ENCODE results near the gene IGSF21. TPM values are rescaled to one million over a fixed set of nuclear protein-coding genes. Genes with fewer than 3 reads are reported as not detected.

The IGSF21 gene
- total and polyA plus RNA-seq, 2 donors (not counting 1 experiment from before 2014, with no cell fraction given): not detected

GRCh38 chr1:18154430-18155194 lies 47.0 kb downstream of the IGSF21 start:
- no peak overlapping the region for H2AFZ ChIP-seq (ENCODE audit: insufficient read depth, low read depth, low read length, poor library complexity, severe bottlenecking)
- H3K36me3 ChIP-seq (replicated peaks in 1 of 2; ENCODE audit: control extremely low read depth in 1 of 2, control insufficient read depth in 1 of 2, extremely low read depth in 1 of 2, insufficient read depth in 2 of 2, low read length in 1 of 2): no peaks in the 10 kb centered on the region
- no peak overlapping the region for H3K4me3 ChIP-seq (ENCODE audit: control extremely low read depth in 1 of 5, extremely low read depth in 1 of 5, insufficient read depth in 1 of 5, low read depth in 2 of 5, low read length in 4 of 5)
- Mint-ChIP-seq H3K9me3 (ENCODE audit: insufficient read depth) (no peaks in the 10 kb centered on the region), H3K27ac (no peak overlapping the region), H3K4me3 (no peak overlapping the region), H3K4me1 (no peaks in the 10 kb centered on the region), H3K27me3 (peaks cover 9% of the 10 kb centered on the region)
- peaks cover 0 to 8% (median 0%) of the 10 kb centered on the region in 3 donors for H3K9me3 ChIP-seq (ENCODE audit: control extremely low read depth in 1 of 3, control insufficient read depth in 2 of 3, insufficient read depth in 1 of 3, low read length in 2 of 3)
- POLR2A ChIA-PET: no interaction called here
- no peak overlapping the region for H3K27ac ChIP-seq (ENCODE audit: low read length in 2 of 2)
- ATAC-seq (ENCODE audit: low read depth) (no peak), DNase-seq (no peak)
- intact Hi-C loops (cut with micrococcal nuclease): no loop called here
- TF ChIP-seq, protein P1, sequence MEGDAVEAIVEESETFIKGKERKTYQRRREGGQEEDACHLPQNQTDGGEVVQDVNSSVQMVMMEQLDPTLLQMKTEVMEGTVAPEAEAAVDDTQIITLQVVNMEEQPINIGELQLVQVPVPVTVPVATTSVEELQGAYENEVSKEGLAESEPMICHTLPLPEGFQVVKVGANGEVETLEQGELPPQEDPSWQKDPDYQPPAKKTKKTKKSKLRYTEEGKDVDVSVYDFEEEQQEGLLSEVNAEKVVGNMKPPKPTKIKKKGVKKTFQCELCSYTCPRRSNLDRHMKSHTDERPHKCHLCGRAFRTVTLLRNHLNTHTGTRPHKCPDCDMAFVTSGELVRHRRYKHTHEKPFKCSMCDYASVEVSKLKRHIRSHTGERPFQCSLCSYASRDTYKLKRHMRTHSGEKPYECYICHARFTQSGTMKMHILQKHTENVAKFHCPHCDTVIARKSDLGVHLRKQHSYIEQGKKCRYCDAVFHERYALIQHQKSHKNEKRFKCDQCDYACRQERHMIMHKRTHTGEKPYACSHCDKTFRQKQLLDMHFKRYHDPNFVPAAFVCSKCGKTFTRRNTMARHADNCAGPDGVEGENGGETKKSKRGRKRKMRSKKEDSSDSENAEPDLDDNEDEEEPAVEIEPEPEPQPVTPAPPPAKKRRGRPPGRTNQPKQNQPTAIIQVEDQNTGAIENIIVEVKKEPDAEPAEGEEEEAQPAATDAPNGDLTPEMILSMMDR (IDR thresholded peaks at IDR 0.05): no peak
- no peak for TF ChIP-seq EZH2 (IDR thresholded peaks at IDR 0.05; ENCODE audit: borderline replicate concordance, insufficient read depth, low read depth, low read length, poor library complexity, severe bottlenecking)
- peaks cover 0 to 2% (median 0%) of the 10 kb centered on the region in 4 experiments for H3K27me3 ChIP-seq (replicated peaks in 1 of 4; ENCODE audit: control extremely low read depth in 1 of 4, control insufficient read depth in 3 of 4, insufficient read depth in 4 of 4, low read length in 3 of 4)
- CTCF ChIA-PET: interaction anchor here (1.3 kb wide), 1 partner anchor 34 kb away, joined by 3 read pairs; no protein-coding TSS in a partner anchor
- no peaks in the 10 kb centered on the region for H3K79me2 ChIP-seq (ENCODE audit: control insufficient read depth, insufficient read depth, low read length)
- H3K4me1 ChIP-seq (ENCODE audit: control insufficient read depth in 2 of 2, insufficient read depth in 2 of 2, low read length in 2 of 2): no peaks in the 10 kb centered on the region
- H3K4me2 ChIP-seq (replicated peaks; ENCODE audit: low read depth, low read length, poor library complexity, severe bottlenecking): no peak overlapping the region
- WGBS (ENCODE audit: insufficient coverage): 83% methylated on average over 2 of the region's 3 CpGs
- no peaks in the 10 kb centered on the region for H4K20me1 ChIP-seq (ENCODE audit: control insufficient read depth, insufficient read depth, low read length, poor library complexity, severe bottlenecking)
- no peak overlapping the region for H3K9ac ChIP-seq (ENCODE audit: low read length)

DNA sequence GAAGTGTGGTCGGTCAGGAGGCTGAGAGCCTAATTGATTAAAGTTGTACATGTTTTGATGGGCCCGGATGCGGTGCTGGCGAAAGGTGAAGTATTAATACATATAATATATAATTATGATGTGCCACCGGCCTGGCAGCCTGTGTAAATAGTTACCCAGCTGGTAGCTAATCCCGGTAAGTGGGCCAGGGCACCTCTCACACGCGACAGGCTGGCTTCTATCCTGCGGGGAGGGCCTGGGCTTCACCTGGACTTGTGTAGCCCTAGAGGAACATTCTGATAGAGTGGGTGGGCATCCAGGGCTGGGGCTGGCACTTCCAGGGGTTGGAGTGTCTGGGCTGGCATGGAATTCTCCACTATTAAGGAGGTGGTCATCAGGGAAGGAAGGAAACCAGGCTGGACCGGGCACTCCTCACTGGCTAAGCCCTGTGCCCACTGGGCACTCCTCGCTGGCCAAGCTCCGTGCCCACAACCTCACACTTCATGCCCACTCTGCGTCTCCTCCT lies 48.3 kb downstream of the IGSF21 start:
- Histone ChIP-seq H3K36me3 (replicated peaks in 1 of 2; ENCODE audit: control extremely low read depth in 1 of 2, control insufficient read depth in 1 of 2, extremely low read depth in 1 of 2, insufficient read depth in 2 of 2, low read length in 1 of 2) (no peaks in the 10 kb centered on the region), H3K79me2 (ENCODE audit: control insufficient read depth, insufficient read depth, low read length) (no peaks in the 10 kb centered on the region), H4K20me1 (ENCODE audit: control insufficient read depth, insufficient read depth, low read length, poor library complexity, severe bottlenecking) (no peaks in the 10 kb centered on the region), H2AFZ (ENCODE audit: insufficient read depth, low read depth, low read length, poor library complexity, severe bottlenecking) (no peak overlapping the region), H3K4me1 (ENCODE audit: control insufficient read depth in 2 of 2, insufficient read depth in 2 of 2, low read length in 2 of 2) (no peaks in the 10 kb centered on the region), H3K9ac (ENCODE audit: low read length) (no peak overlapping the region), H3K27ac (ENCODE audit: low read length in 2 of 2) (no peak overlapping the region), H3K9me3 (ENCODE audit: control extremely low read depth in 1 of 3, control insufficient read depth in 2 of 3, insufficient read depth in 1 of 3, low read length in 2 of 3) (peaks cover 0 to 5% (median 0%) of the 10 kb centered on the region in 3 donors), H3K4me2 (replicated peaks; ENCODE audit: low read depth, low read length, poor library complexity, severe bottlenecking) (no peak overlapping the region), H3K4me3 (ENCODE audit: control extremely low read depth in 1 of 5, extremely low read depth in 1 of 5, insufficient read depth in 1 of 5, low read depth in 2 of 5, low read length in 4 of 5) (no peak overlapping the region), H3K27me3 (replicated peaks in 1 of 4; ENCODE audit: control extremely low read depth in 1 of 4, control insufficient read depth in 3 of 4, insufficient read depth in 4 of 4, low read length in 3 of 4) (peaks cover 0 to 2% (median 0%) of the 10 kb centered on the region in 4 experiments)
- H3K4me1 Mint-ChIP-seq: peaks cover 2% of the 10 kb centered on the region
- ATAC-seq (ENCODE audit: low read depth): no peak
- POLR2A ChIA-PET: no interaction called here
- no peak overlapping the region for H3K4me3 Mint-ChIP-seq
- intact Hi-C loops (cut with micrococcal nuclease): no loop called here
- 85% methylated on average over 8 of the region's 13 CpGs for WGBS (ENCODE audit: insufficient coverage)
- no peak for DNase-seq
- no peaks in the 10 kb centered on the region for H3K9me3 Mint-ChIP-seq (ENCODE audit: insufficient read depth)
- peaks cover 9% of the 10 kb centered on the region for H3K27me3 Mint-ChIP-seq
- no peak overlapping the region for H3K27ac Mint-ChIP-seq
- CTCF ChIA-PET: interaction anchor here (1.3 kb wide), 1 partner anchor 35 kb away, joined by 3 read pairs; no protein-coding TSS in a partner anchor
- no peak for TF ChIP-seq EZH2 (IDR thresholded peaks at IDR 0.05; ENCODE audit: borderline replicate concordance, insufficient read depth, low read depth, low read length, poor library complexity, severe bottlenecking)
- TF ChIP-seq, protein P1 (IDR thresholded peaks at IDR 0.05): no peak
